H54 (cell line): ENCODE results near the gene PCSK4.
"Not testable (repeated sequence)": the region's sequence is repeated elsewhere in the genome, so short reads cannot be mapped to it uniquely, and the experiment has no call there.

Source experiments
- DNase-seq: peaks from one replicate; pipeline ENCODE4 v3.0.0; 2011; ENCODE audit warnings: low spot score, mixed read lengths; ENCODE audit not compliant: insufficient read length
- FAIRE-seq: peaks from 3 replicates; lab custom pipeline; 2011; peaks lifted over from hg19 to GRCh38; lab: Jason Lieb, UNC
- POLR2A ChIP-seq: IDR thresholded peaks from 2 replicates; pipeline ENCODE4 v1.6.1; 2011; ENCODE audit warnings: low read depth, mild to moderate bottlenecking, low read length

The PCSK4 gene

DNA sequence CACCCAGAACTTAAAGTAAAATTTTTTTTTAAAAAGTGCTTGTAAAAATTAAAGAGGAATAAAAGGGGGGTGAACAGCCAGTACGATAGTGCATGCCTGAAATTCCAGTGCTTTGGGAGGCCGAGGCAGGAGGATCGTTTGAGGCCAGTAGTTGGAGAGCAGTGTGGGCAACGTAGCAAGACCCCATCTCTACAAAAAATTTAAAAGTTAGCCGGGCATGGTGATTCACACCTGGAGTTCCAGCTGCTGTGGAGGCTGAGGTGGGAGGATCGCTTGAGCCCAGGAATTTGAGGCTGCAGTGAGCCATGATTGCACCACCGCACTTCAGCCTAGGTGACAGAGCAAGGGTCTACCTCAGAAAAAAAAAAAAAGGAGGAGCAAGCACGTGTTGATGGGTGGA is 14.9 kb upstream of the PCSK4 start:
- TF ChIP-seq POLR2A: no peak
- FAIRE-seq: no peak
- no peak for DNase-seq

DNA sequence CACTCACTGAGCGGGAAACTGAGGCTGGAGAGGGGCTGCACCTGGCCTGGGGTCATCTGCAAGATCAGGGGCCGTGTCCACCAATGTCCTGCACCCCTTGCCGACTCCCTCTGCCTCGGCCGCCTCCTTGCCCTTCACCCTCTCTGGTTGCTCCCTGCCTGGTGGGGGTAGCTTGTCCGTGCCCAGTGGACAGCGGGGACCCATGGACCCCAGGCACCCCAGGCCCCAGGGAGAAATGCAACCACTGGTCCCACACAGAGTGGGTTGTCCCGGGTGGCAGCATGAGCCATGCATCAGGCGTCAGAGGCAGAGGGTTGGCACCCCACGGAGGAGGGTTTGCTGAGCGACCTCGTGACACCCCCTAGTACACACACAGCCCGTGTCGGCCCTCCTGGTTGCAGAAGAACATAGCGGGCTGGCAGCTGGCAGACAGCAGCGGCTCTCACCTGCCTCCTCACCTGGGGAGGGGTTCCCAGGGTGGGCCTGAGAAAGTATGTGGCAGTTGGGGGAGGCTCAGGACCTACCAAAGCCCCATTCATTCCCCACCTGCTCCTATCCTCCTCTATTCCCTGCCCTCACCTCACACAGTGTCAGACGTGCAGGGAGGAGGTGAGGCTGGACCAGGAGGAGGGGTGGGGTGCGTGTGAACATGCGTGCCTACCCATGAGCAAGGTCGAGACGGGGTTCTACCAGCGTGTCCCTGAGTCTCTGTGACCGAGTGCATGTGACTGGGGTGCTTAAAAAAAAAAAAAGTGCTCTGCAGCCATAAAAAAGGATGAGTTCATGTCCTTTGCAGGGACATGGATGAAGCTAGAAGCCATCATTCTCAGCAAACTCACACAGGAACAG is 14.0 kb upstream of the PCSK4 start:
- TF ChIP-seq POLR2A: no peak
- DNase-seq: no peak
- FAIRE-seq: no peak

DNA sequence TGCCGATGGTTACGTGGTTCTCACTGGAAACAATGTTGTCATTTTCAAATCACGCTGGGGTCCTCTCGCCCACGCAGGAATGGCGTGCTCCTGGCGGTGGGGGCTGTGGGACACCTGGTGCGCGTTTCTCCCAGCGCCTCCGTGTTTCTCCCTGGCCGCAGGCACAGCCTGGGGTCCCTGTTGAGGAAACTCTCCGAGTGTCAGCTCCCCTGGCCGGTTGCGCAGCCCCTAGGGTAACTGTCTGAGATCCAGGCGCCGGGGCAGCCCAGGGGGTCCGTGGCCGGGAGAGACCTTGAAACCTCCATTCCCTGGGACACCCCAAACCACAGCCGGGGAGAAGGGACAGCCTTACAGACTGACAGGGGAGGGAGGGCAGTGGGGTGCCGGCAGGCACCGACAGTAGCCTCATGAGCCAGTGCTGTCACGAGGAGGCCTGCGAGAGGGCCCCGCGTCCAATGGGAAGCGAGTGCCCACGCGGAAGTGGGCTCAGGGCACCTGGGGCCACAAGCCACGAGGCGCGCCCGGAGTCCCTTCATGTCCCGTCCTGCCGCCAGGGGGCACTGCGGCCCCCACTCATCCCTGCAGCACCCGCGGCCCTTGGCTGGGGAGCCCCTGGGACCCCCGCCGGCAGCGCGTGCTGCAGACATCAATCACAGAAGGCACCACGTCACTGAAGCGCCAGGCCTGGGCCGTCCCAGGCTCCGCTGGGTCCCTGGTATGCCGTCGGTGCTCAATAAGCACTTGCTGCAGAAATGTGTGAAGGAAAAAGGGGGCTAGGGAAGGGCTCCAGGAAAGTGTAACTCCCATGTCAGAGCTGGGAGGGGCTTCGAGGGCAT is 13.2 kb upstream of the PCSK4 start:
- FAIRE-seq (no peak), DNase-seq (no peak)
- no peak for TF ChIP-seq POLR2A

DNA sequence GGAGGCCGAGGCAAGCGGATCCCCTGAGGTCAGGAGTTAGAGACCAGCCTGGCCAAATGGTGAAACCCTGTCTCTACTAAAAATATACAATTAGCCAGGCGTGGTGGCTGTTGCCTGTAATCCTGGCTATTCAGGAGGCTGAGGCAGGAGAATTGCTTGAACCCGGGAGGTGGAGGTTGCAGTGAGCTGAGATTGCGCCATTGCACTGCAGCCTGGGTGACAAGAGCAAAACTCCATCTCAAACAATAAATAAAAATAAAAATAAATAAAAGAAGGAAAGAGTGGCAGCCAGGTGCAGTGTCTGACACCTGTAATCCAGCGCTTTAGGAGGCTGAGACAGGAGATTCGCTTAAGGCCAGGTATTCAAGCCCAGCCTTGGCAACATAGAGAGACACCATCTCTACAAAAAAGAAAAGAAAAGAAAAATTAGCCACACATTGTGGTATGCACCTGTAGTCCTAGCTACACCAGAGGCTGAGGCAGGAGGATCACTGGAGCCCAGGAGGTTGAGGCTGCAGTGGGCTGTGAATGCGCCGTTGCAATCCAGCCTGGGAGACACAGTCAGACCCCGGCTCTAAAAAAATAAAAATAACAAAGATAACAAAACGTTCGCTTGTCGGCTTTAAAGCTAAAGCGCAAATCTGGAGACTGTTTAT is 12.4 kb upstream of the PCSK4 start:
- FAIRE-seq (no peak), DNase-seq (no peak)
- TF ChIP-seq POLR2A: no peak

DNA sequence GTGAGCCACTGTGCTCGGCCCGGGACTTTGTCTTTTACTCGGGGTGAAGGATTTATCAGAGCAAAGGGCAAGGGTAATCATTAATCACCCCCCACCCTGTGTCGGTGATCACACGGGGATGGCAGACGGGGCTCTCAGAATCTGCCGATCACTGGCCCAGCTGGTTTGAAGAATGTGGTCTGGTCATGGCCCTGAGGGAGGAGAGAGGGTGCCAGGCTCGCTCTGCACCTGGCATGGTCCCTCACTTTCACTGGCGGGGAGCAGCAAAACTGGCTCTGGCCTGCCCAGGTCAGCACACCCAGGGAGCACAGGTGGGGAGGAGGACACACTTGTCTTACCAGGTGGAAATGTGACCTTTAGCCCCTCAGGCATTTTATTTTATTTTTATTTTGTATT is 11.0 kb upstream of the PCSK4 start:
- no peak for DNase-seq
- no peak for FAIRE-seq
- TF ChIP-seq POLR2A: no peak

DNA sequence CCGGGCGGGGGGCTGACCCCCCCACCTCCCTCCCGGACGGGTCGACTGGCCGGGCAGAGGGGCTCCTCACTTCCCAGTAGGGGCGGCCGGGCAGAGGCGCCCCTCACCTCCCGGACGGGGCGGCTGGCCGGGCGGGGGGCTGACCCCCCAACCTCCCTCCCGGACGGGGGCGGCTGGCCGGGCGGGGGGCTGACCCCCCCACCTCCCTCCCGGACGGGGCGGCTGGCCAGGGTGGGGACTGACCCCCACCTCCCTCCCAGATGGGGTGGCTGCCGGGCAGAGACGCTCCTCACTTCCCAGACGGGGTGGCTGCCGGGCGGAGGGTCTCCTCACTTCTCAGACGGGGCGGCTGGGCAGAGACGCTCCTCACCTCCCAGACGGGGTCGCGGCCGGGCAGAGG is 9.1 kb upstream of the PCSK4 start:
- DNase-seq, FAIRE-seq: not testable (repeated sequence)

DNA sequence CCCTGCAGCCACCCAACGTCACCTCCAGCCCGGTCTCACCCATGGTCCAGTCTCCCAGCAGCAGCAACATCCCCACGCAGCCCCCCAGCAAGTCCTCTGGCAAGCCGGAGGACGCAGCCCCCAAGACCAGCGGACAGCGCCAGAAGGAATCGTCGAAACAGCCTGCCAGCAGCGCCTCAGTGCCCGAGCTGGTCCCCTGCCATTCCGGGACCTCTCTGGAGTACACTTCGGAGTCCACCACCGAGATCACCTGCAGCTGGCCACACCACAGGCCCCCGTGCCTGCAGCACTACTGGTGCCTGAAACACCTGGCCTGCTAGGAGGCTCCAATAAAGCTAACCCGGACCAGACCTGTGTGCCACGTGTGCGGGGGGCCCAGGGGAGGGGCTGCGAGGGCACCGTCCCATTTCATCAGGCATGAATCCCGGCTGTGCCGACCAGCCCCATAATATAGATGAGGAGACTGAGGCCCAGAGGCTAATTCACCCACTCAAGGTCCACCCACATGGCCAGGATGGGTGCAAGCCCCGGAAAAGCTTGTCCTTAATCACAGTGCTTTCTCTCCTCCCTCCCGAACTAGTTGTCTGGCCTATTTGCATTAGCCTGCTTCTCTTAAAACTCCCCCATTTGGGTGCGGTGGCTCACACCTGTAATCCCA is 7.6 kb upstream of the PCSK4 start:
- TF ChIP-seq POLR2A: no peak
- DNase-seq (no peak), FAIRE-seq (no peak)

DNA sequence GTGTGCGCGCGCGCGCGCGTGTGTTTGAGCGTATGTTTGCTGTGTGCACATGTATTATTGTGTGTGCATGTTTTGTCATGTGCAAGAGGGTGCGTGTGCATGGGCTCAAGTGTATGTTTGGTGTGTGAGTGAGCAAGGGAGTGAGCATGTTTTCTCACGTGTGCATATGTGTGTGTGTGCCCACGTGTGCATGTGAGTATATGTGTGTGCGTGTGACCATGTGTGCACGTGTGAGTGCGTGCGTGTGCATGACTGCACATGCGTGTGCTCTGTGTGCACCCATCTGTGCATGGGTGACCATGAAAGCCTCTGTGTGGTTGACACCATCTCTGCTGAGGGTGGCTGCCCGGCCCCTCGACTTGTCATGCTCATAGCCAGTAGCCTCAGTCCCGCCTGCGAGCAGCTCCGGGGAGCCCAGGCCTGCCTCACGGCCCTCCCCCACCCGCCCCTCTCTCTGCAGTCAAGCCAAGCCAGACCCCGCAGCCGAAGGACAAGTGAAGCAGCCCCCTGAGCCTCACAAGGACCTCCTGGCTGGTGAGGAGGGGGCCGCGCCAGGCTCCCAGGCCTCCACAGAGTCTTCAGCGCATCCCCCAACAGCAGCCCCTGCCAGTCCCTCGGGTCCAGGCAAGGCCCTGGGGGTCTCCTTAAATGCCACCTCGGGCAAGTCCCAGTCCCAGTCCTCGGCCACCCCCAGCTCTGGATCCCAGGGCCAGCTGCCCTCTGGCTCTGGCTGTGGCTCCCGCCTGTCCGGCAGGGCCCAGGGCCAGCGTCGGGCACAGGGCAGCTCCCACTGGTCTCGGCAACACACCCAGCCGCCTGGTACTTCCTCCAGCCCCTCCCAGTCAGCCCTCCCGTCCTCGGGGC is 6.8 kb upstream of the PCSK4 start:
- no peak for FAIRE-seq
- DNase-seq: no peak
- no peak for TF ChIP-seq POLR2A

DNA sequence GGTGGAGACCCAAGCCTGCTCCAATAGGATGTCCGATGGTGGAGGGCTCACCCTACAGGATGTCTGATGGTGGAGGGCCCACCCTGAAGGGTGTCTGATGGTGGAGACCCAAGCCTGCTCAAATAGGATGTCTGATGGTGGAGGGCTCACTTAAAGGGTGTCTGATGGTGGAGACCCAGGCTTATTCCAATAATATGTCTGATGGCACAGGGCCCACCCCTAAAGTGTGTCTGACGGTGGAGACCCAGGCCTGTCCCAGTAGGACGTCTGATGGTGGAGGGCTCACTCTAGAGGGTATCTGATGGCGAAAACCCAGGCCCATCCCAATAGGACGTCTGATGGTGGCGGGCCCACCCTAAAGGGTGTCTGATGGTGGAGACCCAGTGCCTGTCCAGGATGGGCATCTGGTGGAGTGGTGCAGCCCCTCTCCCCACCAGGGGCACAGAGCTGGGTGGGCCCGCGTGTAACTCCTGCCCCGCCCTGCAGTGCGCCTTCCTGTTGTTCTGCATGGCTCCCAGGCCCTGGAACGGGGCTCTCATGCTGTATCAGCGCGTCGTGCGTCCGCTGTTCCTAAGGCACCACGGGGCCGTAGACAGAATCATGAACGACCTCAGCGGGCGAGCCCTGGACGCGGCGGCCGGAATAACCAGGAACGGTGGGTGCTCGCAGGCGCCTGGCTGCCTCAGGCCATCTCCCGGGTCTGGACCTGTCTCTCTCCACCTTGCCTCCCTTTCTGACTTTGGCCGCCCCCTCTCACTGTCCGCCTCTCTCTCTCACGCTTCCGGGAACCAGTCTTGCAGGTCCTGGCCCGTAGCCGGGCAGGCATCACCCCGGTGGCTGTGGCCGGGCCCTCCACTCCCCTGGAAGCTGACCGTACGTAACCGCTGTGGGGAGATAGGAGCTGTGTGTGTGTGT is 5.9 kb upstream of the PCSK4 start:
- no peak for FAIRE-seq
- TF ChIP-seq POLR2A: no peak
- no peak for DNase-seq

DNA sequence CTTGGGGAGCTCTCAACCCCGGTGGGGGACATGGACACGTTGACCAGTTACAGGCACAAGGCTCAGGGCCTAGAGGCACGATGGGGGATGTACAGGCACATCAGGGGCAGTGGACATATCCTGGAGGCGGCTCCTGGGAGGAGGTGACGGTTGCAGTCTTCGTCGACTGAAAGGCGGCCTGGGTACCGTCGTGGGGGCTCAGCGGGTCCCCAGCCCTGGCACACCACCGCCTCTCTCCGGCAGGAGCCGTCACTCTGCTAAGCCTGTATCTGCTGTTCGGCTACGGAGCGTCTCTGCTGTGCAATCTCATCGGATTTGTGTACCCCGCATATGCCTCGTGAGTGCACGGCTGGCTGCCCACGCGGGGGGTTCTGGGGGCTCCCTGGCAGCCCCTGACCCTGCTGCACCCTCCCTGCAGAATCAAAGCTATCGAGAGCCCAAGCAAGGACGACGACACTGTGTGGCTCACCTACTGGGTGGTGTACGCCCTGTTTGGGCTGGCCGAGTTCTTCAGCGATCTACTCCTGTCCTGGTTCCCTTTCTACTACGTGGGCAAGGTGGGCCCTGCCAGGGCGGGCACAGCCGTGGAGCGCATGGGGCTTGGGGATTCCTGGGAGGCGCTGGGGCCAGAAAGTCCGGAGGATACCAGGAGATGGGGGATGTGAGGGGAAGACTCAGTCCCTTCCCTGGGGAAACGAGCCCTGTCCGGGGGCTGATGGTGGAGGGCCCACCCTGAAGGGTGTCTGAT is 5.1 kb upstream of the PCSK4 start:
- FAIRE-seq (no peak), DNase-seq (no peak)
- TF ChIP-seq POLR2A: no peak

DNA sequence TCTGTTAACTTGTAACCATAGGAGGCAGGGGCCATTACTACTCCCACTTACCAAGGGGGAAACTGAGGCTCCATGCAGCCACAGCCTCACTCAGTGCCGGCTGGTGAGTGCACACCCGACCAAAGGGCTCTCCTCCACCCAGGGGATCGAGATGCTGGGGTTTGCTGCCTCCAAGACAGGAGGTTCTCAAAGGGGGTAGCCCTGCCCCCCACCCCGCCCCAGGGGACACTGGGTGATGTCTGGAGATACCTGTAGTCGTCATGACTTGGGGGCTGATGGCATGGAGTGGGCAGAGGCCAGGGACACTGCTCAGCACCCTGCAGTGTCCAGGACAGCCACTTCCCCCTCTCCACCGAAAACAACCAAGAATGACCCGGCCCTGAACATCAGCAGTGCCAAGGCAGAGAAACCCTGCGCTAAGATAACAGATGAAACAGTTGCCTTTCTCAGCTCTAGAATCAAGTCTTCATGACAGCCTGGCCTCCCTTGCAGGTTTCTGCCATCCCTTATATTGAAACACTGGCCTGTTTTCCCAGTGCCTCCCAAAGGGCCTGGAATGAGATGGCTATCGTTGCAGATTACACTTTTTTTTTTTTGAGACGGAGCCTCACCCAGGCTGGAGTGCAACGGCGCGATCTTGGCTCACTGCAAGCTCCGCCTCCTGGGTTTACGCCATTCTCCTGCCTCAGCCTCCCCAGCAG is 4.1 kb upstream of the PCSK4 start:
- FAIRE-seq (no peak), DNase-seq (no peak)

More for the DNA sequence above, 4.1 kb upstream of the PCSK4 start:
- TF ChIP-seq POLR2A: no peak
